ENCODE measurements around the gene SH3GL1.
A peak's percentile ranks its signal among the peaks of the same experiment; 100 is the strongest.

The SH3GL1 gene

DNA sequence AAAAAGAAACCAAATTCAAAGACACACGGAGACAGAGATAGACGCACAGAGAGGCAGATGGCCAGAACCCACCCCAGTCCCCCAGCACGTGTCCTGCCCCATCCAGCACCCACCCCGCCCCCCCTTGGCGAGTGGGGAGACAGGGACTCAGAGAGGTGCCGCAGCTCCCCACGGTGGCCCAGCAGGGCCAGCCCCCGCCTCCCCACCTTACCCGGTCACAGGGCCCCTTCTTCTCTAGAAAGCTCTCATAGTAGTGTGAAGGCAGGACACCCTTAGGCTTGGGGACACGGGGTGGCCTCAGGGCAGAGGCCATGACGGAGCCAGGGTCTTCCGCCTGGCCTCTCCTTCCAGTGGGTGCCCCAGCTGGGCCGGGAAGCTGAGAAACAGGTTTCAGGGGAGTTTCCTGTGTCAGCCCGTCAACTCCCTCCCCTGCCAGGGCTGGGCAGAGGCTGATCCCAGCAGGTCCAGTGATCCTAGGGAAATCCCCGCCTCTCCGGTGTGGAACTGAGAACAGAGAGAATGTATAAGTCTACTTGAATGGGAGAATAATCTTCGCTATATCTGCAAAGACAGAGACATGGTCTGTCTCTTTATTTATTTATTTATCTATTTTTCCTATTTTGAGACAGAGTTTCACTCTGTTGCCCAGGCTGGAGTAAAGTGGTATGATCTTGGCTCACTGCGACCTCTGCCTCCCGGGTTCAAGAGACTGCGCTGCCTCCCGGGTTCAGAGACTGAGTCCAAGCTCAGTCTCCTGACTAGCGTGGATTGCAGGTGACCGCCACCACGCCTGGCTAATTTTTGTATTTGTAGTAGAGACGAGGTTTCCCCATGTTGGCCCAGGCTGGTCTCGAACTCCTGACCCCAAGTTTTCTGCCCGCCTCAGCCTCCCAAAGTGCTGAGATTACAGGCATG lies 61.6 kb downstream of the SH3GL1 start, which contains the start of gene STAP2:
Gene STAP2, minus strand, starts transcription at position 387 of the 915 bp plus-strand sequence. Its CDS starts 74 bp downstream, at position 313.
- H3K79me2 ChIP-seq (ENCODE audit: control insufficient read depth, insufficient read depth, low read length, poor library complexity) = peaks cover 6% of the 10 kb centered on the region
- H2BK5ac ChIP-seq (ENCODE audit: low read depth, low read length, poor library complexity) = peak within 1 kb of the TSS; percentile 37
- WGBS (ENCODE audit: extremely low coverage, insufficient coverage, insufficient read length) = no CpG with 5 or more reads among the region's 27 CpGs
- H2BK120ac ChIP-seq (ENCODE audit: insufficient read depth, low read length, poor library complexity) = peak within 1 kb of the TSS; percentile 36
- peak within 1 kb of the TSS; percentile 81 for H4K8ac ChIP-seq (ENCODE audit: low read depth, low read length)
- peak within 1 kb of the TSS; percentile 13 for H3K14ac ChIP-seq (ENCODE audit: low read length)
- DNase-seq = peak; percentile 75 to 86
- H2AK5ac ChIP-seq (ENCODE audit: low read length) = peak within 1 kb of the TSS; percentile 44
- peak within 1 kb of the TSS; percentile 60 for H3K4me2 ChIP-seq (ENCODE audit: low read length)
- H4K12ac ChIP-seq (ENCODE audit: low read depth, low read length) = peak within 1 kb of the TSS; percentile 70
- peaks cover 17% of the 10 kb centered on the region for H3K79me1 ChIP-seq (ENCODE audit: low read length)
- peak within 1 kb of the TSS; percentile 68 for H3K9ac ChIP-seq (ENCODE audit: low read length)
- H3K27me3 ChIP-seq (ENCODE audit: insufficient read depth, low read length) = no peaks in the 10 kb centered on the region
- H3K27ac ChIP-seq (ENCODE audit: low read depth, low read length) = peak within 1 kb of the TSS; percentile 10
- H3K18ac ChIP-seq (ENCODE audit: low read length) = peak within 1 kb of the TSS; percentile 54
- peak within 1 kb of the TSS; percentile 48 for H3K4me3 ChIP-seq (ENCODE audit: low read depth, low read length)
- peaks cover 5 to 11% of the 10 kb centered on the region in 2 experiments for H3K4me1 ChIP-seq (ENCODE audit: control insufficient read depth in 1 of 2, insufficient read depth in 2 of 2, low read length in 2 of 2)
- H3K23ac ChIP-seq (ENCODE audit: low read length) = no peak within 1 kb of the TSS
- H3K4ac ChIP-seq (ENCODE audit: low read depth, low read length) = peak within 1 kb of the TSS; percentile 44
- peak within 1 kb of the TSS; percentile 56 for H2AFZ ChIP-seq (ENCODE audit: insufficient read depth, low read length, poor library complexity)
- peaks cover 4% of the 10 kb centered on the region for H3K9me3 ChIP-seq (ENCODE audit: insufficient read depth, low read depth, low read length)
- H4K91ac ChIP-seq (ENCODE audit: low read depth, low read length) = peak within 1 kb of the TSS; percentile 69
- H3K36me3 ChIP-seq (ENCODE audit: control insufficient read depth in 1 of 2, insufficient read depth in 2 of 2, low read length in 2 of 2) = no peaks in the 10 kb centered on the region
- peak within 1 kb of the TSS; percentile 73 for H2BK12ac ChIP-seq (ENCODE audit: low read length)

DNA sequence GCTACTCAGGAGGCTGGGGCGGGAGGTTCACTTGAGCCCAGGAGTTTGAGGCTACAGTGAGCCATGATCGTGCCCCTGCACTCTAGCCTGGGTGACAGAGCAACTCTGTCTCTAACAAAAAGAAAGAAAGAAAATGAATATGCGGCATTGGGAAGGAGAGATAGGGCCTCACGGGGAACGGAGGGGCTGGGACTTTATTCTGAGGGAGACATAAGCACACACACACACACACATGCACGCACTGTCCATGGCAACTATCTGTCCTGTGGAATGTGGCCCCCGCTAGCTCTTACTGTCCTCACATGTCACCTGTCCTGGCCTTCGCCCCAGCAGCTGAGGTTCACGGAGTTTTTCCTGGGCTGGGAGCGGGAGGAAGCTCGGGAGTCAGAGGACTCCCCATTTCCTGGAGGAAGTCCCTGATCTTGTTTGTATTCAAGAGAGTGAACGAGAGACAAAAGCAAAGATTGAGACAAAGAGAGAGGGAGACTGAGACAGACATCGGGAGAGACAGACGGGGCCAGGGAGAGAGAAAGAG lies 62.4 kb downstream of the SH3GL1 start:
- peak overlapping the region; percentile 10 for H3K27ac ChIP-seq (ENCODE audit: low read depth, low read length)
- peak overlapping the region; percentile 44 for H2AK5ac ChIP-seq (ENCODE audit: low read length)
- peak overlapping the region; percentile 54 for H3K18ac ChIP-seq (ENCODE audit: low read length)
- peak overlapping the region; percentile 17 for H3K4me3 ChIP-seq (ENCODE audit: low read depth, low read length)
- no CpG with 5 or more reads among the region's 14 CpGs for WGBS (ENCODE audit: extremely low coverage, insufficient coverage, insufficient read length)
- H3K27me3 ChIP-seq (ENCODE audit: insufficient read depth, low read length) = no peaks in the 10 kb centered on the region
- H2BK120ac ChIP-seq (ENCODE audit: insufficient read depth, low read length, poor library complexity) = peak overlapping the region; percentile 36
- peak in 1 of 2 donors; percentile 17 for DNase-seq
- H4K91ac ChIP-seq (ENCODE audit: low read depth, low read length) = peak overlapping the region; percentile 50
- H2BK12ac ChIP-seq (ENCODE audit: low read length) = peak overlapping the region; percentile 7
- H3K4ac ChIP-seq (ENCODE audit: low read depth, low read length) = peak overlapping the region; percentile 44
- H4K8ac ChIP-seq (ENCODE audit: low read depth, low read length) = peak overlapping the region; percentile 81
- H4K12ac ChIP-seq (ENCODE audit: low read depth, low read length) = peak overlapping the region; percentile 70
- peak overlapping the region; percentile 6 for H3K9ac ChIP-seq (ENCODE audit: low read length)
- H3K14ac ChIP-seq (ENCODE audit: low read length) = peak overlapping the region; percentile 13
- no peak overlapping the region for H3K23ac ChIP-seq (ENCODE audit: low read length)
- H2AFZ ChIP-seq (ENCODE audit: insufficient read depth, low read length, poor library complexity) = peak overlapping the region; percentile 56
- peaks cover 5 to 11% of the 10 kb centered on the region in 2 experiments for H3K4me1 ChIP-seq (ENCODE audit: control insufficient read depth in 1 of 2, insufficient read depth in 2 of 2, low read length in 2 of 2)
- peak overlapping the region; percentile 60 for H3K4me2 ChIP-seq (ENCODE audit: low read length)
- H2BK5ac ChIP-seq (ENCODE audit: low read depth, low read length, poor library complexity) = peak overlapping the region; percentile 37
- peaks cover 3% of the 10 kb centered on the region in 2 experiments for H3K36me3 ChIP-seq (ENCODE audit: control insufficient read depth in 1 of 2, insufficient read depth in 2 of 2, low read length in 2 of 2)
- H3K9me3 ChIP-seq (ENCODE audit: insufficient read depth, low read depth, low read length) = peaks cover 4% of the 10 kb centered on the region
- peaks cover 4% of the 10 kb centered on the region for H3K79me2 ChIP-seq (ENCODE audit: control insufficient read depth, insufficient read depth, low read length, poor library complexity)
- peaks cover 13% of the 10 kb centered on the region for H3K79me1 ChIP-seq (ENCODE audit: low read length)

DNA sequence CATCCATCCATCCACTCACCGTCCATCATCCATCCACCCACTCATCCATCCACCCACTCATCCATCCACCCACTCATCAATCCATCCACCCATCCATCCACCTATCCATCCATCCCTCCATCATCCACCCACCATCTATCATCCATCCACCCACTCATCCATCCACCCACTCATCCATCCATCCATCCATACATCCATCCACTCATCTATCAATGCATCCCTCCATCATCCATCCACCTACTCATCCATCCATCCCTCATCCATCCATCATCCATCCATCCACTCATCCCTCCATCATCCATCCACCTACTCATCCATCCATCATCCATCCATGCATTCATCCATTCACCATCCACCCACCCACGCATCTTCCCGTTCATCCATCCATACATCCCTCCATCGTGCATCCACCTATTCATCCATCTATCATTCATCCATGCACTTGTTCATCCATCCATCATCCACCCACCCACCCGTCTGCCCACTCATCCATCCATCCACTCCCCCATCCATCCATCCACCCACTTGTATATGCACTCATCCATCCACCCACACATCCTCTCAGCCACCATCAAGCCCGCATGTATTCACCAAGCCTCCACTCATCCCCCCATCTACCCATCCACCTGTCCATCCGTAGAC lies 65.3 kb downstream of the SH3GL1 start:
- H3K79me2 ChIP-seq (ENCODE audit: control insufficient read depth, insufficient read depth, low read length, poor library complexity) = peaks cover 2% of the 10 kb centered on the region
- peaks cover 3% of the 10 kb centered on the region in 2 experiments for H3K36me3 ChIP-seq (ENCODE audit: control insufficient read depth in 1 of 2, insufficient read depth in 2 of 2, low read length in 2 of 2)
- H4K91ac ChIP-seq (ENCODE audit: low read depth, low read length) = no peak overlapping the region
- no peak overlapping the region for H3K4me2 ChIP-seq (ENCODE audit: low read length)
- H3K9me3 ChIP-seq (ENCODE audit: insufficient read depth, low read depth, low read length) = peaks cover 4% of the 10 kb centered on the region
- no peak overlapping the region for H3K4me3 ChIP-seq (ENCODE audit: low read depth, low read length)
- no peak overlapping the region for H2AK5ac ChIP-seq (ENCODE audit: low read length)
- peaks cover 7% of the 10 kb centered on the region for H3K79me1 ChIP-seq (ENCODE audit: low read length)
- H4K12ac ChIP-seq (ENCODE audit: low read depth, low read length) = no peak overlapping the region
- H3K9ac ChIP-seq (ENCODE audit: low read length) = no peak overlapping the region
- DNase-seq = no peak
- H4K8ac ChIP-seq (ENCODE audit: low read depth, low read length) = no peak overlapping the region
- no peak overlapping the region for H2BK120ac ChIP-seq (ENCODE audit: insufficient read depth, low read length, poor library complexity)
- peaks cover 0 to 5% of the 10 kb centered on the region in 2 experiments for H3K4me1 ChIP-seq (ENCODE audit: control insufficient read depth in 1 of 2, insufficient read depth in 2 of 2, low read length in 2 of 2)
- no peak overlapping the region for H3K23ac ChIP-seq (ENCODE audit: low read length)
- H3K4ac ChIP-seq (ENCODE audit: low read depth, low read length) = no peak overlapping the region
- H2BK5ac ChIP-seq (ENCODE audit: low read depth, low read length, poor library complexity) = no peak overlapping the region
- H3K27ac ChIP-seq (ENCODE audit: low read depth, low read length) = no peak overlapping the region
- no peak overlapping the region for H2BK12ac ChIP-seq (ENCODE audit: low read length)
- H3K27me3 ChIP-seq (ENCODE audit: insufficient read depth, low read length) = no peaks in the 10 kb centered on the region
- 100% methylated on average over 4 of the region's 7 CpGs for WGBS (ENCODE audit: extremely low coverage, insufficient coverage, insufficient read length)
- no peak overlapping the region for H2AFZ ChIP-seq (ENCODE audit: insufficient read depth, low read length, poor library complexity)
- H3K14ac ChIP-seq (ENCODE audit: low read length) = no peak overlapping the region
- H3K18ac ChIP-seq (ENCODE audit: low read length) = no peak overlapping the region

- Histone ChIP-seq H2AK5ac (ENCODE audit: low read length) (no peak overlapping the region), H3K4me3 (ENCODE audit: low read depth, low read length) (no peak overlapping the region), H3K27me3 (ENCODE audit: insufficient read depth, low read length) (no peaks in the 10 kb centered on the region), H4K8ac (ENCODE audit: low read depth, low read length) (no peak overlapping the region), H3K79me2 (ENCODE audit: control insufficient read depth, insufficient read depth, low read length, poor library complexity) (no peaks in the 10 kb centered on the region), H3K14ac (ENCODE audit: low read length) (no peak overlapping the region), H3K9ac (ENCODE audit: low read length) (no peak overlapping the region), H4K91ac (ENCODE audit: low read depth, low read length) (no peak overlapping the region), H3K27ac (ENCODE audit: low read depth, low read length) (no peak overlapping the region), H3K79me1 (ENCODE audit: low read length) (no peaks in the 10 kb centered on the region), H3K4me1 (ENCODE audit: control insufficient read depth in 1 of 2, insufficient read depth in 2 of 2, low read length in 2 of 2) (peaks cover 13 to 15% of the 10 kb centered on the region in 2 experiments), H2AFZ (ENCODE audit: insufficient read depth, low read length, poor library complexity) (no peak overlapping the region), H3K18ac (ENCODE audit: low read length) (no peak overlapping the region), H4K12ac (ENCODE audit: low read depth, low read length) (no peak overlapping the region), H3K4ac (ENCODE audit: low read depth, low read length) (no peak overlapping the region), H2BK120ac (ENCODE audit: insufficient read depth, low read length, poor library complexity) (no peak overlapping the region), H3K23ac (ENCODE audit: low read length) (no peak overlapping the region), H2BK5ac (ENCODE audit: low read depth, low read length, poor library complexity) (no peak overlapping the region), H3K4me2 (ENCODE audit: low read length) (no peak overlapping the region), H3K9me3 (ENCODE audit: insufficient read depth, low read depth, low read length) (peaks cover 12% of the 10 kb centered on the region), H3K36me3 (ENCODE audit: control insufficient read depth in 1 of 2, insufficient read depth in 2 of 2, low read length in 2 of 2) (peaks cover 5 to 6% of the 10 kb centered on the region in 2 experiments), H2BK12ac (ENCODE audit: low read length) (no peak overlapping the region)
- no peak for DNase-seq
- WGBS (ENCODE audit: extremely low coverage, insufficient coverage, insufficient read length) = no CpG with 5 or more reads among the region's 19 CpGs
These were observed 70.5 kb downstream of the SH3GL1 start for GRCh38 chr19:4329858-4330257.
